HEK293 (cell line): ENCODE data around the gene RIMS1.

Source experiments
- CTCF ChIA-PET: fragments of 350-600 bp; formaldehyde crosslinking; extraction: SDS; loops from one replicate; lab custom pipeline; 2021; ENCODE audit warnings: antibody characterized with exemption; lab: Yijun Ruan, JAX
- POLR2A ChIA-PET: fragments of 300-600 bp; formaldehyde crosslinking; extraction: SDS; loops from one replicate; lab custom pipeline; 2020; ENCODE audit warnings: antibody characterized with exemption, inconsistent platforms; lab: Yijun Ruan, JAX
- H3K27ac ChIP-seq: fragments of 200-500 bp; sonication (Bioruptor generic); 2 replicates; pipeline ENCODE4 v1.5.1; 2014; ENCODE audit warnings: low read depth, low read length, control low read depth, inconsistent platforms; ENCODE audit errors: extremely low read depth
- H3K36me3 ChIP-seq, 2 experiments: fragments of 200-500 bp in 1 of 2; sonication (Bioruptor generic) in 1 of 2; 1 replicate in 1 of 2; 2 replicates in 1 of 2; pipeline ENCODE4 v1.5.1; 2014 to 2017; ENCODE audit warnings: inconsistent platforms in 2 of 2, low read length in 2 of 2; ENCODE audit not compliant: control insufficient read depth in 2 of 2, insufficient read depth in 1 of 2
- H3K4me1 ChIP-seq: fragments of 200-500 bp; sonication (Bioruptor generic); 2 replicates; pipeline ENCODE4 v1.5.1; 2014; ENCODE audit warnings: mild to moderate bottlenecking, low read length, inconsistent platforms; ENCODE audit not compliant: control insufficient read depth, insufficient read depth
- H3K4me3 ChIP-seq: 2 replicates; pipeline ENCODE4 v1.5.1; 2011; ENCODE audit warnings: low read depth, mild to moderate bottlenecking, control low read depth, low read length, moderate library complexity
- H3K9me3 ChIP-seq: fragments of 200-500 bp; sonication (Bioruptor generic); 2 replicates; pipeline ENCODE4 v1.5.1; 2014; ENCODE audit warnings: low read depth, low read length, inconsistent platforms; ENCODE audit not compliant: control insufficient read depth, insufficient read depth
- KLF8 ChIP-seq: fragments of 450-650 bp; formaldehyde crosslinking; IDR thresholded peaks from 2 replicates; pipeline ENCODE4 v1.5.1; 2016; ENCODE audit warnings: missing biosample characterization, missing genetic modification characterization
- RBAK ChIP-seq: fragments of 450-650 bp; formaldehyde crosslinking; IDR thresholded peaks from 2 replicates; pipeline ENCODE4 v1.5.1; 2016; ENCODE audit warnings: missing biosample characterization, missing genetic modification characterization
- ZFP3 ChIP-seq: fragments of 450-650 bp; formaldehyde crosslinking; IDR thresholded peaks from 2 replicates; pipeline ENCODE4 v1.5.1; 2016; ENCODE audit warnings: low read depth, missing biosample characterization, missing genetic modification characterization
- ZNF114 ChIP-seq: fragments of 450-650 bp; formaldehyde crosslinking; IDR thresholded peaks from 2 replicates; pipeline ENCODE4 v1.5.0; 2017; ENCODE audit warnings: missing biosample characterization, missing genetic modification characterization
- ZNF140 ChIP-seq: fragments of 450-650 bp; formaldehyde crosslinking; IDR thresholded peaks from 2 replicates; pipeline ENCODE4 v1.5.1; 2016; ENCODE audit warnings: missing biosample characterization, missing genetic modification characterization
- ZNF23 ChIP-seq: fragments of 450-650 bp; formaldehyde crosslinking; IDR thresholded peaks from 2 replicates; pipeline ENCODE4 v1.5.1; 2016; ENCODE audit warnings: missing biosample characterization, missing genetic modification characterization, borderline replicate concordance
- ZNF394 ChIP-seq: fragments of 450-650 bp; formaldehyde crosslinking; IDR thresholded peaks from 2 replicates; pipeline ENCODE4 v1.5.1; 2016; ENCODE audit warnings: missing biosample characterization, missing genetic modification characterization, mild to moderate bottlenecking, moderate library complexity, borderline replicate concordance
- ZNF530 ChIP-seq: fragments of 450-650 bp; formaldehyde crosslinking; IDR thresholded peaks from 2 replicates; pipeline ENCODE4 v1.5.1; 2016; ENCODE audit warnings: low read depth, missing biosample characterization, missing genetic modification characterization
- ZNF626 ChIP-seq: fragments of 450-650 bp; sonication (Bioruptor Pico); formaldehyde crosslinking; IDR thresholded peaks from 2 replicates; pipeline ENCODE4 v1.5.1; 2018; ENCODE audit warnings: missing biosample characterization, missing genetic modification characterization, inconsistent platforms
- ZNF654 ChIP-seq: fragments of 450-650 bp; formaldehyde crosslinking; IDR thresholded peaks from 2 replicates; pipeline ENCODE4 v1.5.1; 2016; ENCODE audit warnings: low read depth, missing biosample characterization, missing genetic modification characterization
- ZNF677 ChIP-seq: fragments of 450-650 bp; IDR thresholded peaks from 2 replicates; pipeline ENCODE4 v1.5.0; 2018; ENCODE audit warnings: missing biosample characterization, mild to moderate bottlenecking, missing genetic modification characterization, moderate library complexity
- ZNF768 ChIP-seq: fragments of 450-650 bp; formaldehyde crosslinking; IDR thresholded peaks from 2 replicates; pipeline ENCODE4 v1.5.1; 2018; ENCODE audit warnings: missing biosample characterization, mild to moderate bottlenecking, missing genetic modification characterization
- ZNF776 ChIP-seq: fragments of 450-650 bp; formaldehyde crosslinking; IDR thresholded peaks from 2 replicates; pipeline ENCODE4 v1.5.0; 2017; ENCODE audit warnings: missing biosample characterization, missing genetic modification characterization, borderline replicate concordance
- TF ChIP-seq, protein P1 (sequence below): IDR thresholded peaks from 2 replicates; pipeline ENCODE4 v1.6.1; 2011; ENCODE audit warnings: mild to moderate bottlenecking, low read depth, low read length, borderline replicate concordance
- TF ChIP-seq, protein P2 (sequence below): fragments of 450-650 bp; formaldehyde crosslinking; IDR thresholded peaks from 2 replicates; pipeline ENCODE4 v1.5.1; 2016; ENCODE audit warnings: missing biosample characterization, missing genetic modification characterization
- TF ChIP-seq, protein P3 (sequence below): fragments of 450-650 bp; formaldehyde crosslinking; IDR thresholded peaks from 2 replicates; pipeline ENCODE4 v1.5.1; 2016; ENCODE audit warnings: missing biosample characterization, missing genetic modification characterization
- TF ChIP-seq, protein P4 (sequence below): fragments of 450-650 bp; formaldehyde crosslinking; IDR thresholded peaks from 2 replicates; pipeline ENCODE4 v1.5.1; 2016; ENCODE audit warnings: missing biosample characterization, missing genetic modification characterization
- TF ChIP-seq, protein P5 (sequence below): fragments of 450-650 bp; formaldehyde crosslinking; IDR thresholded peaks from 2 replicates; pipeline ENCODE4 v1.5.1; 2017; ENCODE audit warnings: missing biosample characterization, missing genetic modification characterization

RIMS1 gene

DNA sequence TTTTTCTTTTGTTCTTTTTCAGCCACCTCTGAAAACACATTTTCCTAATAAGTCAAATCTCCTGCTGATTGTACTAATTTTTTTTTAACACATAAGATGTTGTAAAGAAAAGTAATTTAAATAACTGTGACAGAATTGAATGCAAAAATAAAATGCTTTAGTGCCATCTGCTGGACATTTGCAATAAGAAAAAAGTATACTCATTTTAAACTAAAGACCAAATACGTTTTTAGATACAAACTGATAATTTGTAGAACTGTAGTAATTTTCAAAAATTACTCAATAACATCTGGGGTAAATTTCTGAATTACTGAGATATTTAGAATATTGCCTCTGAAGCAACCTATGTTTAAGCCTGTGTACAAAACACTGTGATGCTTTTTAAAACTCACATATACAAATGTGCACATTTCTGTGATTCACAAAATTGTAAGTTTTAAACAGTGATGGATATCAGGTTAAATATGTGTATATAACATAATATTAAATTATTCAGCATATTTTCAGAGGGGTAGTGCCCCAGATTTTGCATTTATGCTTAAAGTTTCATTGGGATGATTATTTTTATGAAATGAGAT, 198.7 kb downstream of the RIMS1 start:
- H3K27ac ChIP-seq, result no peak overlapping the region
- POLR2A ChIA-PET, result no interaction called here
- H3K9me3 ChIP-seq, result no peaks in the 10 kb centered on the region
- no peak overlapping the region for H3K4me3 ChIP-seq
- CTCF ChIA-PET, result interaction anchor here (0.9 to 2.1 kb wide), 4 partner anchors 9 to 551 kb away, joined by 3 to 16 read pairs (median 4); no protein-coding TSS in a partner anchor
- TF ChIP-seq ZNF654 (tag by site-specific recombination) (peak; percentile 72), ZNF776 (tag by site-specific recombination) (no peak), ZNF768 (no peak), ZNF626 (tag by site-specific recombination) (no peak)
- TF ChIP-seq, protein P1, sequence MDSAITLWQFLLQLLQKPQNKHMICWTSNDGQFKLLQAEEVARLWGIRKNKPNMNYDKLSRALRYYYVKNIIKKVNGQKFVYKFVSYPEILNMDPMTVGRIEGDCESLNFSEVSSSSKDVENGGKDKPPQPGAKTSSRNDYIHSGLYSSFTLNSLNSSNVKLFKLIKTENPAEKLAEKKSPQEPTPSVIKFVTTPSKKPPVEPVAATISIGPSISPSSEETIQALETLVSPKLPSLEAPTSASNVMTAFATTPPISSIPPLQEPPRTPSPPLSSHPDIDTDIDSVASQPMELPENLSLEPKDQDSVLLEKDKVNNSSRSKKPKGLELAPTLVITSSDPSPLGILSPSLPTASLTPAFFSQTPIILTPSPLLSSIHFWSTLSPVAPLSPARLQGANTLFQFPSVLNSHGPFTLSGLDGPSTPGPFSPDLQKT, result no peak
- TF ChIP-seq, all 188 proteins: peak for 1
- Histone ChIP-seq H3K4me1 (no peaks in the 10 kb centered on the region), H3K36me3 (no peaks in the 10 kb centered on the region)

DNA sequence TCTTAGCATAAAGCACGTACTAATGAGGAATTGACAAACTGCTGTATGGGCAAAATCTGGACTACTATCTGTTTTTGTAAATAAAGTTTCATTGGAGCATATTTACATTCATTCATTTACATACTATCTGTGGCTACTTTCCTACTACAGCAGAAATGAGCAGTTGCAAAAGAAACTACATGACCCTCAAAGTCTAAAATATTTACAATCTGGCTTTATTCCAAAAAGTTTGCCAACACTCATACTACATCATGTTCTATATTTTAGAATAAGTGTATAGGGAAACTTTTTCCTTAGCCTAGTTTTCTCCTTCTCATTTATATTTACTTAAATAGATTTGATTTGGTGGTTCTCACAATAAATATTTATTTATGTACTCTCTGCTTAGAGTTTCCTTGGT, 208.2 kb downstream of the RIMS1 start:
- no peak overlapping the region for H3K4me3 ChIP-seq
- no peak for TF ChIP-seq ZNF394
- no peak for TF ChIP-seq ZNF530
- no peak for TF ChIP-seq ZNF114
- TF ChIP-seq, protein P2, sequence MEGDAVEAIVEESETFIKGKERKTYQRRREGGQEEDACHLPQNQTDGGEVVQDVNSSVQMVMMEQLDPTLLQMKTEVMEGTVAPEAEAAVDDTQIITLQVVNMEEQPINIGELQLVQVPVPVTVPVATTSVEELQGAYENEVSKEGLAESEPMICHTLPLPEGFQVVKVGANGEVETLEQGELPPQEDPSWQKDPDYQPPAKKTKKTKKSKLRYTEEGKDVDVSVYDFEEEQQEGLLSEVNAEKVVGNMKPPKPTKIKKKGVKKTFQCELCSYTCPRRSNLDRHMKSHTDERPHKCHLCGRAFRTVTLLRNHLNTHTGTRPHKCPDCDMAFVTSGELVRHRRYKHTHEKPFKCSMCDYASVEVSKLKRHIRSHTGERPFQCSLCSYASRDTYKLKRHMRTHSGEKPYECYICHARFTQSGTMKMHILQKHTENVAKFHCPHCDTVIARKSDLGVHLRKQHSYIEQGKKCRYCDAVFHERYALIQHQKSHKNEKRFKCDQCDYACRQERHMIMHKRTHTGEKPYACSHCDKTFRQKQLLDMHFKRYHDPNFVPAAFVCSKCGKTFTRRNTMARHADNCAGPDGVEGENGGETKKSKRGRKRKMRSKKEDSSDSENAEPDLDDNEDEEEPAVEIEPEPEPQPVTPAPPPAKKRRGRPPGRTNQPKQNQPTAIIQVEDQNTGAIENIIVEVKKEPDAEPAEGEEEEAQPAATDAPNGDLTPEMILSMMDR (tag by site-specific recombination), result no peak
- TF ChIP-seq ZNF140 (tag by site-specific recombination), result no peak
- TF ChIP-seq, protein P3, sequence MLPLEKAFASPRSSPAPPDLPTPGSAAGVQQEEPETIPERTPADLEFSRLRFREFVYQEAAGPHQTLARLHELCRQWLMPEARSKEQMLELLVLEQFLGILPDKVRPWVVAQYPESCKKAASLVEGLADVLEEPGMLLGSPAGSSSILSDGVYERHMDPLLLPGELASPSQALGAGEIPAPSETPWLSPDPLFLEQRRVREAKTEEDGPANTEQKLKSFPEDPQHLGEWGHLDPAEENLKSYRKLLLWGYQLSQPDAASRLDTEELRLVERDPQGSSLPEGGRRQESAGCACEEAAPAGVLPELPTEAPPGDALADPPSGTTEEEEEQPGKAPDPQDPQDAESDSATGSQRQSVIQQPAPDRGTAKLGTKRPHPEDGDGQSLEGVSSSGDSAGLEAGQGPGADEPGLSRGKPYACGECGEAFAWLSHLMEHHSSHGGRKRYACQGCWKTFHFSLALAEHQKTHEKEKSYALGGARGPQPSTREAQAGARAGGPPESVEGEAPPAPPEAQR, result no peak
- no peak for TF ChIP-seq KLF8
- TF ChIP-seq, protein P4, sequence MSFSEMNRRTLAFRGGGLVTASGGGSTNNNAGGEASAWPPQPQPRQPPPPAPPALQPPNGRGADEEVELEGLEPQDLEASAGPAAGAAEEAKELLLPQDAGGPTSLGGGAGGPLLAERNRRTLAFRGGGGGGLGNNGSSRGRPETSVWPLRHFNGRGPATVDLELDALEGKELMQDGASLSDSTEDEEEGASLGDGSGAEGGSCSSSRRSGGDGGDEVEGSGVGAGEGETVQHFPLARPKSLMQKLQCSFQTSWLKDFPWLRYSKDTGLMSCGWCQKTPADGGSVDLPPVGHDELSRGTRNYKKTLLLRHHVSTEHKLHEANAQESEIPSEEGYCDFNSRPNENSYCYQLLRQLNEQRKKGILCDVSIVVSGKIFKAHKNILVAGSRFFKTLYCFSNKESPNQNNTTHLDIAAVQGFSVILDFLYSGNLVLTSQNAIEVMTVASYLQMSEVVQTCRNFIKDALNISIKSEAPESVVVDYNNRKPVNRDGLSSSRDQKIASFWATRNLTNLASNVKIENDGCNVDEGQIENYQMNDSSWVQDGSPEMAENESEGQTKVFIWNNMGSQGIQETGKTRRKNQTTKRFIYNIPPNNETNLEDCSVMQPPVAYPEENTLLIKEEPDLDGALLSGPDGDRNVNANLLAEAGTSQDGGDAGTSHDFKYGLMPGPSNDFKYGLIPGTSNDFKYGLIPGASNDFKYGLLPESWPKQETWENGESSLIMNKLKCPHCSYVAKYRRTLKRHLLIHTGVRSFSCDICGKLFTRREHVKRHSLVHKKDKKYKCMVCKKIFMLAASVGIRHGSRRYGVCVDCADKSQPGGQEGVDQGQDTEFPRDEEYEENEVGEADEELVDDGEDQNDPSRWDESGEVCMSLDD, result no peak
- no peak for TF ChIP-seq RBAK (tag by site-specific recombination)
- no peak for TF ChIP-seq ZNF677 (tag by site-specific recombination)
- H3K27ac ChIP-seq, result no peak overlapping the region
- ChIA-PET POLR2A (no interaction called here), CTCF (no interaction called here)
- no peaks in the 10 kb centered on the region for H3K36me3 ChIP-seq
- no peaks in the 10 kb centered on the region for H3K9me3 ChIP-seq
- no peaks in the 10 kb centered on the region for H3K4me1 ChIP-seq

DNA sequence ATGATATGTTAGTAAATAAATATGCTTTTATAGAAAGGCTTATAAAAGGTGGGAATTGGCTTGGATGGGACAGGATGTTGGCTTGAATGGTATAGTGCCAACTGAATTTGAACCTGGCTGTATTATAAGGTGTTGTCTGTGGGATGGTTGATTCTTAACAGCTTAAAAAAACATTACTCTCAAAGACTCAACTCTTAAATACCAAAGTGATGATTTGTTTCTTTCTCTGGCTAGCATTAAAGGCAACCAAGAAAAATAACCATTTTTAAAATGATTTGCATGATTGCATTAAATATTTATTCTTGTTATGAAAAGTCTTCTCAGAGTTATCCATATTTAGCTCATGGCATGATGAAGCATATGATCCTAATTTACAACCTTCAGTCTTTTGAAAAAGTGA, 216.2 kb downstream of the RIMS1 start:
- POLR2A ChIA-PET, result no interaction called here
- Histone ChIP-seq H3K4me1 (no peaks in the 10 kb centered on the region), H3K9me3 (no peaks in the 10 kb centered on the region)
- CTCF ChIA-PET, result interaction anchor here (0.9 kb wide), 1 partner anchor 309 kb away, joined by 3 read pairs; no protein-coding TSS in a partner anchor
- TF ChIP-seq ZNF23 (tag by site-specific recombination) (no peak), ZFP3 (no peak)
- TF ChIP-seq, protein P5, sequence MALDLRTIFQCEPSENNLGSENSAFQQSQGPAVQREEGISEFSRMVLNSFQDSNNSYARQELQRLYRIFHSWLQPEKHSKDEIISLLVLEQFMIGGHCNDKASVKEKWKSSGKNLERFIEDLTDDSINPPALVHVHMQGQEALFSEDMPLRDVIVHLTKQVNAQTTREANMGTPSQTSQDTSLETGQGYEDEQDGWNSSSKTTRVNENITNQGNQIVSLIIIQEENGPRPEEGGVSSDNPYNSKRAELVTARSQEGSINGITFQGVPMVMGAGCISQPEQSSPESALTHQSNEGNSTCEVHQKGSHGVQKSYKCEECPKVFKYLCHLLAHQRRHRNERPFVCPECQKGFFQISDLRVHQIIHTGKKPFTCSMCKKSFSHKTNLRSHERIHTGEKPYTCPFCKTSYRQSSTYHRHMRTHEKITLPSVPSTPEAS (tag by site-specific recombination), result no peak
- TF ChIP-seq, all 188 proteins: peak for 0
- Histone ChIP-seq H3K27ac (no peak overlapping the region), H3K36me3 (no peaks in the 10 kb centered on the region), H3K4me3 (no peak overlapping the region)
